ENCODE results near the gene ZFP57.

Gene ZFP57

DNA sequence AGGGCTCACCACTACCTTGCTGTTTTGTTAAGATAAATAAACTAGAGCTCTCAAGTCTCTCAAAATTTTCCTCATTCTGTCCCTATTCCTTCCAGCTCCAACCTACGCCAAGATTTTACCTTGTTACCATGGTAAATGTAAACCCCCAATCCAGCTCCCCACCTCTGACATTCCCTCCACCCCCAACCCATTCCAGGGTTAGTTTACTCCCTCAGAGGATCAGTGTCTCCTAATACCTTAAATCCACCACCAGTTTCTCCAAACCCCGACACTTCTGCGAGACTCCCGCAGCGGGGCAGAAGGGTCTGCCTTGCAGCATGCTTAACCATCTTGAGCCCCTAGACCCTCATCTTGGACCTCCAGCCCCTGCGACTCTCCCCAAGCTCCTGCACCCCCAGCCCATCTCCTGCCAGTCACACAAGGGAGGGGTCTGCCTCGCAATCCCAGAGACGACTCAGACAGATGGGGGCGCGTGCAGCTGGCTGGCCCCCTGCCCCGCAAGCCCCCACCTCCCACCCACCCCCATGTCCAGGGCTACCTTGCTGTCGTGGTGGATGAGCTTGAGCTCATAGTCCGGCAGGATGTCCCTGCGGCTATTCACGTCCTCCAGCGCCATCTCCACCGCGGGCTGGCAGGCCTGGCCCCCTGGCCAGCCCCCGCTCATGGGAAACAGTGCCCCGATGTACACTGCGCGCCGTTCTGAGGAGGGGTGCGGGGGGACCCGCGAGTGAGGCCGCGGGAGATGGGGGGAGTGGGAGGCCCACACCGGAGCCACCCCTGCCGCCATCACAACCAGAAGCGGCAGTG lies 53.8 kb downstream of the ZFP57 start:
- peak overlapping the region; percentile 37 to 48 for H3K4me3 ChIP-seq (ENCODE audit: low read depth in 1 of 2, low read length in 2 of 2)
- H3K9me3 ChIP-seq (ENCODE audit: control insufficient read depth in 1 of 2, low read length in 2 of 2), result no peaks in the 10 kb centered on the region
- no peaks in the 10 kb centered on the region for H3K36me3 ChIP-seq (ENCODE audit: control insufficient read depth in 1 of 2, insufficient read depth in 2 of 2, low read length in 2 of 2)
- H3K27ac ChIP-seq (ENCODE audit: low read depth, low read length), result no peak overlapping the region
- peaks cover 11 to 16% of the 10 kb centered on the region in 2 donors for H3K4me1 ChIP-seq (ENCODE audit: control insufficient read depth in 1 of 2, insufficient read depth in 2 of 2, low read length in 2 of 2)
- H3K27me3 ChIP-seq (ENCODE audit: control insufficient read depth in 1 of 2, insufficient read depth in 2 of 2, low read length in 2 of 2), result peaks cover 32 to 48% of the 10 kb centered on the region in 2 donors
- peak overlapping the region in 1 of 2 donors; percentile 30 for H3K9ac ChIP-seq (ENCODE audit: low read depth in 1 of 2, low read length in 2 of 2)

DNA sequence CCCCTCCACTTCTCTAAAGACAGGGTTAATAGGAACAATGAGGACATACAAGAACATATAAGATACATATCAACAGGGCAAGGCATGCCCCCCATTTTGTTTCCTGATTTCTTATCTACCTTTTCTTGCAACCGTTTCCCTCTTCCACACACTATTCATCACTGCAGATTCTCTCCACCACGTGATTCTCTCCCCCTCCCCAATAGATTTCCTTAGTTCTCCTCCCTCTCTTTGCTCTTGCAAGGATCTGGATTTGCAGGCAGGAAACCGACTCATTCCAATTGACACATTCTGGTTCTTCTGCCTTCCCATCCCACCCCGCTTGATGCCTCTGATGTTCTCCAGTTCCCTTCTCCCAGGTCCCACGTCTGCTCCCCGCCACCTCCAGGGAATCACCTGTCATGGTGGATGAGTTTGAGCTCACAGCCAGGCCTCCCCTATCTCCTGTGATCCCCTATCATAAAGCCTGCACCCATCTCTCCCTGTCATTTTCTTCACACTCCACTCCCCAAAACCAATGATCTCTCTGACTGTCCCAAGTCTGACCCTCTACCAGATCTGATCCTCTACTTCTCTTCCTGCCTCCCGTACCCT lies 55.5 kb downstream of the ZFP57 start:
- Histone ChIP-seq H3K36me3 (ENCODE audit: control insufficient read depth in 1 of 2, insufficient read depth in 2 of 2, low read length in 2 of 2) (no peaks in the 10 kb centered on the region), H3K9me3 (ENCODE audit: control insufficient read depth in 1 of 2, low read length in 2 of 2) (no peaks in the 10 kb centered on the region), H3K4me1 (ENCODE audit: control insufficient read depth in 1 of 2, insufficient read depth in 2 of 2, low read length in 2 of 2) (peaks cover 10 to 11% of the 10 kb centered on the region in 2 donors), H3K27me3 (ENCODE audit: control insufficient read depth in 1 of 2, insufficient read depth in 2 of 2, low read length in 2 of 2) (peaks cover 18 to 31% of the 10 kb centered on the region in 2 donors), H3K4me3 (ENCODE audit: low read depth in 1 of 2, low read length in 2 of 2) (no peak overlapping the region), H3K9ac (ENCODE audit: low read depth in 1 of 2, low read length in 2 of 2) (no peak overlapping the region), H3K27ac (ENCODE audit: low read depth, low read length) (no peak overlapping the region)

DNA sequence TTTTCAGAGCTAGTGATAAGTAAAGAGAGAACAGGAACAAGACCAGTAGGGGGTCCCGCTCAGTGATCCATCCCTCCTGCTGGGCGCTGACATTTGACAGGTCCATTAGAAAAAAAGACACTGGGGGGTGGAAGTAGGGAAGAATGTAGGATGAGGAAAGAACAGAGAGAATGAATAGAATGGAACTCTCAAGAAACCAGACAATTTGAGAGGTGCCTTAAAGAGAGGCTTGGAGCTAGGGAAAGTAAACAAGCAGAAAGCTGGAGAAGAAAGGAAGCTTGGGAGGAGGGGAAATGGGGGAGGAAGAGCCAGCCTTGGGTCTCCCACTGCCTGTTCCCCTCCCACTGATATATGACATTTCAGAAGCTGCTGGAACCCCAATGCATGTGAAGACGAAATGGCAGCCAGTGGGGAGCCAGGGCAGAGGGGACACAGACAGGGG lies 56.4 kb downstream of the ZFP57 start:
- H3K27me3 ChIP-seq (ENCODE audit: control insufficient read depth in 1 of 2, insufficient read depth in 2 of 2, low read length in 2 of 2), result peaks cover 10 to 22% of the 10 kb centered on the region in 2 donors
- no peak overlapping the region for H3K27ac ChIP-seq (ENCODE audit: low read depth, low read length)
- no peak overlapping the region for H3K9ac ChIP-seq (ENCODE audit: low read depth in 1 of 2, low read length in 2 of 2)
- no peak overlapping the region for H3K4me3 ChIP-seq (ENCODE audit: low read depth in 1 of 2, low read length in 2 of 2)
- H3K36me3 ChIP-seq (ENCODE audit: control insufficient read depth in 1 of 2, insufficient read depth in 2 of 2, low read length in 2 of 2), result no peaks in the 10 kb centered on the region
- H3K4me1 ChIP-seq (ENCODE audit: control insufficient read depth in 1 of 2, insufficient read depth in 2 of 2, low read length in 2 of 2), result peaks cover 10 to 11% of the 10 kb centered on the region in 2 donors
- H3K9me3 ChIP-seq (ENCODE audit: control insufficient read depth in 1 of 2, low read length in 2 of 2), result no peaks in the 10 kb centered on the region

Data from duodenal mucosa (tissue), 2 donors.